Measurements from ENCODE around the gene GPC6.
"Not testable (repeated sequence)": the region's sequence is repeated elsewhere in the genome, so short reads cannot be mapped to it uniquely, and the experiment has no call there.

The GPC6 gene

DNA sequence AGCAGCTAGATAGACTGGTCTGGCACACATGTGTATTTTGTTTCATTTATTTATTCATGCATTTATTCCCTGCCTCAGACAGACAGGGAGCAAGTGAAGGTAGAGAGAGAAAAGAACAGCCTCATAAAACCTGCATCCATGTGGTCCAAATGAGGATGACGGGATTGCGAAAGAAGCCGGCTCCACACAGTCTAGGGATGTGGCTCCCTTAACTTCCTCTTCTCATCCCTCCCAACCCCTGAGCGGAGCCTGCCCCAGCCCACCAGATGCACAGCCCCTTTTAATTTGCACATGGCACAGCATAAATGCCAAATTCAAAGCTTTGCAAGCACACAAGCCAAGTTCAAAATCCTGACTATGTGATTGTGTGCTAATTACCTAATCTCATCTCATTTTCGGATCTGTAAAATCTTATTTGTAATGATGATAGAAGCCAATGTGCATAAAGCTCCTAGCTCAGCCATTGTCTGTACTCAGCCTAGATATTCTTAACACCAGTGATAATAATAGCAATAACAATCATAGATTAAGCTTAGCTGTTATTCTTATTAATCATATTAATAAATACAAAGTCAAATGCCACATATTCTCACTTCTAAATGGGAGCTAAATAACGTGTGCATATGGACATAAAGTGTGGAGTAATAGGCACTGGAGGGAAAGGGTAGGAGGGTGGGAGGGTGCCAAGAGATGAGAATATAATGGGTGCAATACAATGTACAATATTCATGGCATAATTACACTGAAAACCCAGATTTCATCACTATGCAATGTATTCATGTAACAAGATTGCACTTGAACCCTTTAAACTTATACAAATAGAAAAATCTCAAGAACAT is 1096.5 kb downstream of the GPC6 start:
- DNase-seq = no peak

DNA sequence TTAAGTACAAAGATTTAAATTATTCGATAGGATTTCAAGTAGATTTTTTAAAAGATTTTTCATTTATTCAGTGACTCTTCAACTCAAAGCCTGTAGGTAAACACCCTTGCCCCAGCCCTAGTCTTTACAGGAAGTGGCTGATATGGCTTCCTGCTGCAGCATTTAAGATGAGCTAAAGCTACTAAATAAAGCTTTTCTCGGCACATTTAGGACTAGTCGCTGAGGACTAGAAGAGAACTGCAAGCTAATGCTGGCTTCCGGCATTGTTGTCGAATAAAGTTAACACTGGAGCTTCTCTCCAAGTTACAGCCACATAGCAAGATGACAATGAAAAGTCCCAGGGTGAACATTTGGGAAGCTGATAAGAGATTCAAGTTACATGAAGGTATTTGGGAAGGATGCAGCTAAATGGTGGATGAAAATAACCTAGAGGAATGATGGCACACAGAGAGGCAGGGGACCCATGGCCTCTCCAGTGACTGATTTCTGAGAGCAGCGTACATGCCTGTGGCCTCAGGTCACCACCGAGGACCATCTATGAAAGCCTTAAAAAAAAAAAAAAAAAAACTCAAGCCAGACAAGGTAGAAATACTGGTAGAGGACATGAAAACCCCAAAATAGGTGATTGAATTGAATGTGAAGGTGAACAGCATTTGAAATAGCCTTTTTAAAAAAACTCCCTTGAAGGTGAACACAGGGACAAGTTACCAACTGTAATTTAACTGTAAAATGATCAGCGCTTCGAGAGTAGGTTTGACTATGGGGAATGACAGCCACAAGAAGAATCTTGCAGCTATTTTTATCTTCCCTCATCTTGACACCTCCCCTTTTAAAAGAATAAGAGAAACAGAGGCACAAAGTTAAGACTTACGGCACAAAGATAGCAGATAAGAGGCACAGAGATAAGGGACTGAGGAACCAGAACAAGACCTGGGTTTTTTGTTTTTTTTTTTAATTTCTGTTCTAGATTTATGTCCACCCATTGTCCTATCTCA is 1097.5 kb downstream of the GPC6 start:
- DNase-seq = peak in 1 of 4 experiments; percentile 6

DNA sequence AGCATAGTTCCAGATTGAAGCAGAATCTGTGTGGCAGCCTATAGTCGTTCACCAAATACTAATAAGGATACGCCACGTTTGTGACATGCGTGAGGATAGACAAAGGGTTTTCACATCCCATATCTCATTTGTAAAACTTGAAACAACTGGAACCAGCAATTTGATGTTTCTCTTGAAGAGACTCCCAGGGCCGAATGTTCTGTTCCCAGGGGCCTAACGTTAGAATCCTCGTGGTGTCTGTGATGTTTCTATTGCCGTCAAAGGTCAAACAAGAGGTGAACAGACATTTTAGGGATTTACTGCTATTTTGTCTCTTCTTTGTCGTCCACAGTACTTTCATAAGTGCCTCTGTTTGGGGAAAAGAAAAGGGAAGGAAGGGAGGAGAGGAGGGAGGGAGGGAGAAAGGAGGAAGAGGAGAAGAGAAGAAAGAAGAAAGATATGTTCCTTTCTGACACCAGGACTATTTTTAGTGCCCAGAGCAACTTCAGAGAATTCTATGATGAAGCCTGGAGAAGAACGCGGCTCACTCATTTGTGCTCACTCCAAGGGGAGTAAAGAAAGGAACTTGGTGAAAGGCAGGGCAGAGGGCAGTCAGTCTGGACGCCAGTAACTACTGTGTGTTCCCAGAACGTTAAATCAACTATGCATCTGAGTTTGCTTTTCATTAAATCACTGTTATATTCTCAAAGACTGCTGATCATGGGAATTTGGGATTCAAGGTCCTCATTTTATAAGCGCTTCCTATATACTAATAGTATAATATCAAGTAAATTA is 1098.3 kb downstream of the GPC6 start:
- no peak for DNase-seq

DNA sequence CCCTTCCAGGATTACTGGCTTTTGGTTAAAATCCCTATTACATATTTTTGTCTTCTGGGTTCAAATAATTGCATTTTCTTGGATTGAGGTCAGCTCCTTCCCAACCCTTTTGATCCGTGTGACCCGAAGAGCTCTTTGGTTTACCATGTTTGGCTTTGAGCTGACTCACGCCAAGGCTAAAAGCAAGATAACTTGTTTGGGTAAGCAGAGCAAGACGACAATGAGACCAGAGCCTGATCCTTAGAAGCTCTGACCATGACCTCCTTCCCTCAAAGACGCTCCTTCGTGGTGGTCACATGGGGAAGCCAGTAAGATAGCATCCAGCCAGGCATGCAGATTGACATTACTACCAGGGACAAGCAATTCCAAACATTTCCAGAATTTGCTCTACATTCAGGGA is 1099.0 kb downstream of the GPC6 start:
- no peak for DNase-seq

DNA sequence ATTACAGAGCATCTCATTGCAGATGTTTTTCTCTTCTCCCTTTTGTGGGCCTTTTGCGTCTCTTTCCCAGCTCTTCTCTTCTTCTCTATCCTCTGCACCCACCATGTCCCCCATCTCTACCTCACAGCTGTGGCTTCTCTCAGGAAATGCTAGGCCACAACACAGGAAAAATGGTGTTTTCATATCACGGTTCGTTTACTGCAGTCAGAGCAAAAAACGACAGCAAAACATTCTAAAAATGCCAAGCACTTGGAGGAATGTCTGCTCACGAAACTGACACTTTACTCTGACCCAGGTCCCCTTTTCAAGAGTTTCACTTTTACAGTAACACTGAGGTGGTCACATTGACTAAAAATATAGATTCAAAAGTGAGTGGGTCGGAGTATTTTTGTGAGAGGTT is 1100.7 kb downstream of the GPC6 start:
- no peak for DNase-seq

DNA sequence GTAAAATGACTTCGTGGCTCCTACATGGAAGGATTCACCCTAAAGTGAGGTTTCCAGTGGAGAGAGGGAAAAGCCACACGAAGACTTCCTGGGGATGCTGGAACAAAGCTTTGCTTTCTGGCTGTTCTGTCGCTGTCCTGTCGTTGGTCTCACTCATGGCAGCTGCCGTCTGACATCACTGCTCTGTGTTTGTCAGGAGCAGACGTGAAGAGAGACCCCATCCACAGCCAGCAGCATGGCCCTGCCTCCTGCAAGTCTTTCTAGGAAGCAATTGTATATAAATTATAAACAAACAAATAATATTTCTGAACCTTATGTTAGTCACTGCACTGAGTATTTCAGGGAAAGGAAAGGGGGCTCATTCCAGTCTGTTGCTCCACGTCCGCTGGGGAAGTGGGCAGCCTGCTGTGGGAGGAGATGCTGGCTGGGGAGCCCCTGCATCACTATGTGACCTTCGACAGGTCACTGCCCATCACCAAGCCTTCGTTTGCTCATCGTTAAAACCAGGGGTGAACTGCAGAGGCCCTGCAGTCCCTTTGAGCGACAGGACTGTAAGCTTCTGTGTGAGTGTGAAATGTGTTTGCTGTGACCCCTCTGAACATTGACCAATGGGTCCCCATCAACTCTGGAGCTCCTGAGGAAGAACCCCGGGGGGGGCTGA is 1101.9 kb downstream of the GPC6 start:
- DNase-seq = no peak

DNA sequence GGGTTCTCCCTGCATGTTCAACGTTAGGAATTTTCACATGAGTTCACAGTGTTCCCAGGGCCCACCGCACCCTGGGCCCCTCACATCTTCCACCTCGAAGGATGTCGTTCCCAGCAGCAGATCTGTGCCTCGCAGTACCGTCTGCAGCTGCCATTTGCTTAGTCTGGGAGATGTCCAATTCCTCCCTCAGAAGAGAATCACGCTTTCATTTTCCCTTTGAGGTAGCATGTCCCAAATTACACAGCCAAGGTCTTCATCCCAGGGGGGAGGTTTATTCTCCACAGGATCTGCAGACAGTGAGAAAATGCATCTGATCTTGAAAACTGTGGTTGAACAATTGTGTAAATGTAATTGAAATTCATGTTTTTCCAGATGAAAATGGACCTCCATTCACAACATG is 1102.7 kb downstream of the GPC6 start:
- no peak for DNase-seq

DNA sequence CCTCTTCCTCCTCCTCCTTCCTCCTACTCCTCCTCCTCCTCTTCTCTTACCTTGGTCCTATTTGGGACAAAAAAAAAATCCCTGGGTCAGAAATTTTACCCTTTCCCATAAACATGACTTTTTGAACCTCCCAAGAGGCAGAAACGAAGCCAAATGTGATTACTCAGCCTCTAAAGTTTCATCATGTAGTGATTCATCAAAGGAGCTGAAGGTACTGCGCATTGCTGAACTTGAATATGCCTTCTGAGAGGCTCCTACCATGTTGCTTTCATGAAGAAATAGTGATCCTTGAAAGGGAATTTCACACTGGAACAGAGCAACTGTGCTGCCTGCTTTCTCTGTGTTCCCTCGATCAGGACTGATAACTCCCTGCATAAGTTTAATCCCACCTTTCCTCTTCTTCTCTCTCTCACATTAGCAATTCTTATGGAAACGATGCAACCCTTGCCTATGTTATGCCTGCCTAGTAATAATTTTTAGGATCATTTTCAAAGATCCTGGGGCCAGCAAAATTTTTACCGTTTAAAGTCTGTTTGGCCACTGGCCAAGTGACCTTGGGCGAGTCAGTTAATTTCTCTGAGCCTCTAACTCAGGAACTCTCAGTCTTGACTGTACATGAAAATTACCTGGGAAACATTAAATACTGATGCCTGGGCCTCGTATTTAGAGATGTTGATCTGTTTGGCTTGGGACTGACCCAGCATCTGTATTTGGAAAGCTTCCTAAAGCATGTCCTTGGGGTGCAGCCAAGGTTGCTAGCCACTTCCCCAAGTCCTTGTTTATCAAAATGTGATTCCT is 1103.3 kb downstream of the GPC6 start:
- no peak for DNase-seq

DNA sequence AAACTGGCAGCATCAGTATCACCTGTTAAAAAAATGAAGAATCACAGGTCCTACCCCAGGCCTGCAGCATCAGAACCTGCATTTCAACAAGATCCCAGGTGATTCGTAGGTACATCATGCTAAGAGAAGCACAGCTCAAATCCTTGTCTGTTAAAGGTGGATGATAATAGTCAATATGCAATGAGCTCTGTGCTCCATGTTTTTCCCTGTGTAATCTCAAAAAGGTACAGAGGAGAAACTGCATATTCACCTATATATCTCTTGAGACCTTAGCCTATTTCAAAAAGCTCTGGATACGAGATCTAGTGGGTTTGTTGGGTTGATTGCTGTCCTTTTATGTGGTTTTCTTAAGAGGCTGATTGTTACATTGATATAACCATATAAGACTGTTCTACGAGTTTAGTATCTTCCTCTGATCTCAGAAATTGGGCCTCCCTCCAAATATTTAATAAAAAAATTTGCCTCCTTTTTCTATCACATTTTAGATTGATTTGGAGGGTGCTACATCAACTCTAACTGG is 1104.0 kb downstream of the GPC6 start:
- DNase-seq = no peak

DNA sequence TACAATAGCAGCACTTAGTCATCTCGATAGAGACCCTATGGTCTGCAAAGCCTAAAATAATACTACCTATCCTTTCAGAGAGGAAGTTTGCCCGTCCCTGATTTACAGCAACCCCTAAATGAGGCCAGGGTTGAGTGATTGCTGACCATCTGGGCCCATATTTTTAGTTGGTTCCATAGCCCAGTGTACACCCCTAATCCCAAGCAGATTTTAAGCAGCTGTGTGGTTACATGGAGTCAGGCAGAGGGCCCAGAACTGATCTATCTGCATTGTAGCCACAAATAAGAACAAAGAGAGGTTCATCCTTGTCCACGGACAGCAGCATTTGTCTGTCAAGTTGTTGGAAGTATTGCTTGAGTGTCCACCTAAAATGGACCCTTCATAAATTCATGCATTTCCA is 1104.7 kb downstream of the GPC6 start:
- DNase-seq = no peak

DNA sequence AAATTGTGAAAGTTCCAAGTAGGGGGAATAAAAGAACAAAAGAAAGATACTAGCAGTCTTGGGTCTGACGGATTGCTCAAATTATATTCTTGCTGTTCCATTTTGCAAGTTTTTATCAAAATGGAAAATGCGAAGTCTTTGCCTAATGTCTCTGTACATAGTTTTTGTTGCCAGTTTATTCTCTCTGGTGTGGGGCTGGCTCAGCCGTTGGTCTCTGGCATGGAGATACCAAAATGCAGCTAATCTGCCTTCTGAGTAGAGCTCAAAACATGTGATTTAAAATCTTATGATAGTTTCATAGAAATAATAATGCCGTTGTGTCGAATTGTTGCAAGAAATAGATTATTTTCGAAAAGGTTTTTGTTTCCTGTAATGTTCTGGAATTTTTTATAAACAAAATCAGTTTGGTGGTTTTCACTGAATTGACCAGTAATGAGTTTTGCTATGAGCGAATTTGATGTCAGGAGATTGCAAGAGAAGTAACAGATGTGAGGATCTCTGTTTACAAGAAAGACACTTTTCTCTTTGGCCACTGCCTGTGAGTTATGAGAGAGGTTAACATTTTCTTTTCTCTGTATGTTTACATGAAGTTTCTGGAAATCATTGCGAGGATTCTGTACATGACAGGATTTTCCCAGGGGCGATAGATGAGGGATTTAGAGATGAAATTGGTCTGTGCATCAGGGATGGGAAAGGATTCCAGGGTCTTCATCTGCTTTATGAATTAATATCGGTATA is 1105.9 kb downstream of the GPC6 start:
- DNase-seq = no peak

DNA sequence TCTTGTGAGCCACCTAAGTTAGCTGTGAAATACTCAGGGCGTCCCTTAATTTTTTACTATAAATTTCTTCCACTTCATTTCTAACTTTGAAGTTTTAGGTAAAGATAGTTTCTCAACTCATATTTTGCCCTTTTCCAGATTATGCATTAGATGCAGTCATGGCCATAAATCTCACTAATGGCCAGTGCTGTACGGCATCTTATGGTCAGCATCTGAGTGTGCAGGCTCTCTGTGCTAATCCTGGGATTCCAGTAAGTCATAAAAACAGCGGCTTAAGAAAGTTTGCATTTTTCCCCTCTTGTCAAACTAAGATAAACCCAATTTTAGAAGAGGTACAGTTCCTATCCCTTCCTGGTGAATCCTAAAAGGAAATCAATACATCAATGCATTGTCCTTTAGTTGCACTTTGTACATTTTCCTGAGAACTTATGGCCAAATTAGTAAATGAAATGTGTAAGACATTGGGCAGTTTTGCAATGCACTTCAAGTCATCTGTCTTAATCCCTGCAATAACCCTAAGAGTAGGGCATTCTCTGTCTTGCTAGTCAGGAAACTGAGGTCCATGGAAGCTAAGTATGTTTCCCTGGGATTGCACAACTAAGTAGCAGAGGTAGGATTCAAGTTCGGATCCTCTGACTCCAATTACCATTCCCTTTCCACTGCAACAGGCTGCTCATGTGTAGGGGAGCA is 1106.7 kb downstream of the GPC6 start:
- DNase-seq = no peak

DNA sequence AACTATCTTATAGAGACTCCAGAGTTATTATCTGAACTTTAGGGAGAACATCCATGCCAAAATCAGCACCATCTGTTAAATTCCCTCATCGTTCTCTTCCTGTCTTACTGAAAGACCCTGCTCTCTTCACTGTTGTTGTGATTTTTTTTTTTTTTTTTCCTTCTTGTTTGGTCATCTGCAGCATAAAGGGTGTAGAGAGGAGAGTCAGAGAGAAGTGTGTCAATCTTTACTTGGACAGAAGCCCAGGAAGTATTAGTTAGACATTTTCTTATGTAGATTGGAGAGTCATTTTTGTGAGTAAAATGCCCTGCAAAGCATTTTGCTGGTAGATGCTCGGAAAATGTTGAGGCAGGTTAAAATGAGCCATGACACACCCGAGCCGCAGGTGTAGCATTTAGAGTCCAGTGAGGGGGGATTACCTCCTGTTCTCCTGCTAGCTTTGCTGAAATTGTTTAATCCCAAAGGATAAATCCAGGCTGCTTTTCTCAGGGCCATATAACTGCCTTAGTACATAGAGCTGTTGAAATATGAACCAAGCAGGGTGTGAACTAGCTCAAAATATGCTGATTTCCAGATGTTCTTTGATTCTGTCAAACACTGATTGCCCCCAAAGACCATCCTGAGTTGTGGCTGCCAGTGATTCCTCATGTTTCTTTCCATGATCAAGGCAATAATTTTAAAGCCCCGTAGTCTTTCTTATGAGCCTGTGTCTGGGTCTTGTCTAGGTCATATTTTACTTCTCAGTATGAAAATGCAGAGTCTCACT is 1109.3 kb downstream of the GPC6 start:
- no peak for DNase-seq

DNA sequence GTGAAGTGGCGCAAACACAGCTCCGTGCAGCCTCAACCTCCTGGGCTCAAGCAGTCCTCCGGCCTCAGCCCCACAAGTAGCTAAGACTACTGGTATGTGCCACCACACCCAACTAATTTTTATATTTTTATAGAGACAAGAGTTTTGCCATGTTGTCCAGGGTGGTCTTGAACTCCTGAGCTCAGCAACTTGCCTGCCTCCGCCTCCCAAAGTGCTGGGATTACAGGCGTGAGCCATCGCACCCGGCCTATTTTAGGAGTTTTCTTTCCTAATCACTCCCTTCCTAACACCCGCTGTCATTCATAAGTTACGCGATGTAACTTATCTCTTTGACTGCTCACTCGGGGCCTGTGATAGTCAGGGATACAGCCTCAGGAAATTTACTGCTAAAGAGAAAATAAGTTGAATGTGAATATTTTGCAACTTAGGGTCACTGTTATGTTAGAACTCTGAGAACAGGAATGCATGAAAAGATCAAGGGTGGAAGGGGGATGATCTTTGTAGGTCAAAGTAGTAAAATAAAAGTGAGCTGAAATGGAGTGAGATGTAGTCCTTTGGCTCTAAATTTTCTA is 1112.6 kb downstream of the GPC6 start:
- no peak for DNase-seq

DNA sequence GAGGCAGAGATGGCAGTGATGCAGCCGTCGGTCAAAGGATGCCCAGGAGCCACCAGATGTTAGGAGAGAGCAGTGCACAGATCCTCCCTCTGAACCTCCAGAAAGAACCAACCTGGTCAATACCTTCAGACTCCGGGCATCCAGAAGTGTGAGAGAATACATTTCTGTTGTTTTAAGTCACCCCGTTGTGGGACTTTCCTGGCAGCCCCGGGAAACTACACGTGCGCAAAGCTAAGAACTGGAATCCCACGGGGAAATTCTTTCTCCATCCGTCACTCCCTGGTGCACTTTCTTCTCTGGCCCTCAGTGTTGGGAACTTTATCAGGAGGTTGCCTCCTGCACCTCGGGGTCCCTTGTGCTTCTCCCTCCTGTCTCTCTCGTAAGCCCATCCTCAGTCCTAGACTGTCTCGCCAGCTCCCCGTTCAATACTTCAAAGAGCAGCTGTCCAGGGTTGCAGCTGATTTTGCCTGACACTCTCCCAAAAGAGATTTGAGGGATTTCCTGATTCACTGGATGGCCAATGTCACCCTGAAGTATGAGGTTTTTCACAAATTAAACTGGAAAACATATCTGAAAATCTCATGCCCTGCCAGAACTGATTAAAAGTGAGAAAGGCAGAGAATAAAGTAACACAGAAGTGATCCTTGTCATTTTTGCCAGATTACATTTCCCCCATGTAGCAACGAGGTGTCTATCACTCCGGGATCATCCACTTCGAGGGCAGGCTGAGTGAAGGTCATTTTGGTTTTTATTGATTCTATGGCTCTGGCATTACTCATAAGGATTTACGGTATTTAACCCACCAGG is 1116.0 kb downstream of the GPC6 start:
- no peak for DNase-seq

DNA sequence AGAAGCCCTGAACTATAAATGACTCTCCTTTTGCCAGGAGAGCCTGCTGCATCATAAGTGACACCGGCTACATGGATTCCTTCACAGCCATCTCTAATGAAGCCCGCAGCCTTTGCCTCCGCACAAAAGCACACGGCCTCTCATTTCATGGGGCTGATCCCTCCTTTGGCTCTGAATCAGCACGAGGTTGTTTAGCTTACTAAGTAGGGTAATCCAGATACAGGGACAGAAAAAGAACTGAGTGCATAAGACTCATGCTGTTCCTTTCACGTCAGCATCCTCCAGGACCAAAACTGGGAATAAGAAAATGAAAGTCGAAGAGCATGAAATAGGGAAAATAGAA is 1116.6 kb downstream of the GPC6 start:
- DNase-seq = no peak

DNA sequence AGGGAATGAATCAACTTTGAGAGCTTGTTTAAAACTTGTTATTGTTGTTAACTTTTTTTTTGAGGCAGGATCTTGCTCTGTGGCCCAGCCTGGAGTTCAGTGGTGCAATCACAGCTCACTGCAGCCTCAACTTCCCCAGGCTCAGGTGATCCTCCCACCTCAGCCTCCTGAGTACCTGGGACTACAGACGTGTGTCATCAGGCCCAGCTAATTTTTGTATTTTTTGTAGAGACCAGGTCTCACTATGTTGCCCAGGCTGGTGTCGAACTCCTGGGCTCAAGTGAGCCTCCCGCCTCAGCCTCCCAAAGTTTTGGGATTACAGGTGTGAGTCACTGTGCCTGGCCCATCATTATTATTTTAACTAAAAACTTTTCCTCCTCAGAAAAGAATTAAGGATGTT is 1117.1 kb downstream of the GPC6 start:
- DNase-seq = not testable (repeated sequence)

Data from activated naive CD4-positive, alpha-beta T cell (primary cell).